Endodermal cell (in vitro differentiated cells): ENCODE results near the gene PNPLA7. TPM values are rescaled to one million over a fixed set of nuclear protein-coding genes. Genes with fewer than 3 reads are reported as not detected.

Source experiments
- DNase-seq: peaks from one replicate; pipeline ENCODE4 v3.0.0-alpha.2; 2017
- H3K27ac ChIP-seq: 2 replicates; pipeline ENCODE4 v1.5.1; 2013; ENCODE audit warnings: mild to moderate bottlenecking, low read depth, low read length, moderate library complexity
- H3K27me3 ChIP-seq: 2 replicates; pipeline ENCODE4 v1.6.1; 2013; ENCODE audit warnings: mild to moderate bottlenecking, low read length, moderate library complexity; ENCODE audit not compliant: insufficient read depth, control insufficient read depth, poor library complexity, severe bottlenecking
- H3K36me3 ChIP-seq: 2 replicates; pipeline ENCODE4 v1.7.0; 2013; ENCODE audit warnings: mild to moderate bottlenecking, low read length, moderate library complexity; ENCODE audit not compliant: control insufficient read depth, insufficient read depth
- H3K4me1 ChIP-seq: one replicate; pipeline ENCODE4 v1.7.0; 2013; ENCODE audit warnings: low read length; ENCODE audit not compliant: control insufficient read depth, insufficient read depth
- H3K4me3 ChIP-seq: 2 replicates; pipeline ENCODE4 v1.5.1; 2013; ENCODE audit warnings: mild to moderate bottlenecking, low read length, moderate library complexity
- H3K9ac ChIP-seq: 2 replicates; pipeline ENCODE4 v1.6.1; 2013; ENCODE audit warnings: mild to moderate bottlenecking, low read length, moderate library complexity; ENCODE audit not compliant: poor library complexity, severe bottlenecking; ENCODE audit errors: extremely low read depth
- H3K9me3 ChIP-seq: 2 replicates; pipeline ENCODE4 v1.6.1; 2013; ENCODE audit warnings: mild to moderate bottlenecking, low read length, moderate library complexity; ENCODE audit not compliant: control insufficient read depth
- H3K27ac Mint-ChIP-seq: 2 replicates; pipeline ENCODE4 v1.8.0; 2020; ENCODE audit warnings: mixed read lengths
- H3K27me3 Mint-ChIP-seq: 2 replicates; pipeline ENCODE4 v1.8.0; 2021; ENCODE audit warnings: mild to moderate bottlenecking, mixed read lengths; ENCODE audit not compliant: insufficient read depth
- H3K36me3 Mint-ChIP-seq: 2 replicates; pipeline ENCODE4 v1.8.0; 2020; ENCODE audit warnings: low read depth, mixed read lengths
- H3K4me1 Mint-ChIP-seq: 2 replicates; pipeline ENCODE4 v1.8.0; 2020; ENCODE audit warnings: mixed read lengths
- H3K4me3 Mint-ChIP-seq: 2 replicates; pipeline ENCODE4 v1.8.0; 2020; ENCODE audit warnings: mild to moderate bottlenecking, moderate library complexity, mixed read lengths
- H3K9me3 Mint-ChIP-seq: 2 replicates; pipeline ENCODE4 v1.8.0; 2020; ENCODE audit warnings: mild to moderate bottlenecking, mixed read lengths
- CTCF ChIP-seq: fragments of 200-600 bp; sonication (generic); conservative IDR thresholded peaks from 2 replicates; pipeline ENCODE4 v1.5.0; 2021; ENCODE audit warnings: antibody characterized with exemption, mild to moderate bottlenecking
- WGBS, 2 experiments: methylation state at CpG; one replicate each; pipeline versions ENCODE4 v1.1.5 to v1.1.7; 2013; ENCODE audit warnings: missing lambda C conversion rate in 2 of 2, mixed read lengths in 1 of 2; ENCODE audit not compliant: insufficient coverage in 1 of 2, insufficient read length in 1 of 2; 5-methylcytosine and 5-hydroxymethylcytosine counted together
- total RNA-seq, 2 donors: library from RNA; stranded (reverse); fragmentation: NEBNext Ultra II Directional in 1 of 2; extraction: Animal tissue kit (Norgen Biotek cat#: 25700) in 1 of 2; gene quantifications; 2 replicates in 1 of 2; 3 replicates in 1 of 2; pipeline ENCODE4 v1.2.1, GENCODE V29; 2021

The PNPLA7 gene
- total RNA-seq, 2 donors from 2014 or later, result 2.0 to 2.4 TPM

- Histone ChIP-seq H3K4me3 (no peak overlapping the region), H3K9ac (no peak overlapping the region), H3K27me3 (no peaks in the 10 kb centered on the region), H3K36me3 (peaks cover 9% of the 10 kb centered on the region), H3K27ac (no peak overlapping the region), H3K4me1 (no peaks in the 10 kb centered on the region), H3K9me3 (no peaks in the 10 kb centered on the region)
- peaks cover 4% of the 10 kb centered on the region for H3K27me3 Mint-ChIP-seq
- H3K27ac Mint-ChIP-seq, result no peak overlapping the region
- no peak for TF ChIP-seq CTCF
- 93% methylated on average over 23 to 27 of the region's 27 CpGs for WGBS, 2 experiments
- DNase-seq, result no peak
- peaks cover 5% of the 10 kb centered on the region for H3K36me3 Mint-ChIP-seq
- no peak overlapping the region for H3K4me3 Mint-ChIP-seq
- H3K9me3 Mint-ChIP-seq, result no peaks in the 10 kb centered on the region
- H3K4me1 Mint-ChIP-seq, result peaks cover 3% of the 10 kb centered on the region
These were observed 102.2 kb downstream of the PNPLA7 start for GRCh38 chr9:137447722-137448601.

GRCh38 chr9:137446851-137447471 lies 103.2 kb downstream of the PNPLA7 start:
- Histone ChIP-seq H3K4me1 (no peaks in the 10 kb centered on the region), H3K36me3 (no peaks in the 10 kb centered on the region), H3K9ac (no peak overlapping the region), H3K4me3 (no peak overlapping the region), H3K27ac (no peak overlapping the region), H3K27me3 (peaks cover 7% of the 10 kb centered on the region), H3K9me3 (no peaks in the 10 kb centered on the region)
- H3K4me3 Mint-ChIP-seq, result no peak overlapping the region
- no peaks in the 10 kb centered on the region for H3K9me3 Mint-ChIP-seq
- no peak overlapping the region for H3K27ac Mint-ChIP-seq
- 92 to 95% methylated on average over 15 to 21 of the region's 21 CpGs for WGBS, 2 experiments
- H3K4me1 Mint-ChIP-seq, result peaks cover 3% of the 10 kb centered on the region
- peaks cover 5% of the 10 kb centered on the region for H3K36me3 Mint-ChIP-seq
- peaks cover 14% of the 10 kb centered on the region for H3K27me3 Mint-ChIP-seq
- no peak for DNase-seq
- TF ChIP-seq CTCF, result no peak

- Histone ChIP-seq H3K9ac (no peak overlapping the region), H3K27ac (no peak overlapping the region), H3K4me3 (no peak overlapping the region), H3K36me3 (no peaks in the 10 kb centered on the region), H3K4me1 (no peaks in the 10 kb centered on the region), H3K27me3 (peaks cover 9% of the 10 kb centered on the region), H3K9me3 (no peaks in the 10 kb centered on the region)
- Mint-ChIP-seq H3K36me3 (peaks cover 5% of the 10 kb centered on the region), H3K27ac (no peak overlapping the region), H3K4me3 (no peak overlapping the region), H3K27me3 (peaks cover 16% of the 10 kb centered on the region), H3K9me3 (no peaks in the 10 kb centered on the region), H3K4me1 (peaks cover 5% of the 10 kb centered on the region)
- TF ChIP-seq CTCF, result no peak
- 85 to 95% methylated on average over 17 to 19 of the region's 19 CpGs for WGBS, 2 experiments
- no peak for DNase-seq
These were observed 104.2 kb downstream of the PNPLA7 start for GRCh38 chr9:137445930-137446431.
